ENCODE results near the gene PTTG1IP.
A peak's percentile ranks its signal among the peaks of the same experiment; 100 is the strongest.

Gene PTTG1IP

DNA sequence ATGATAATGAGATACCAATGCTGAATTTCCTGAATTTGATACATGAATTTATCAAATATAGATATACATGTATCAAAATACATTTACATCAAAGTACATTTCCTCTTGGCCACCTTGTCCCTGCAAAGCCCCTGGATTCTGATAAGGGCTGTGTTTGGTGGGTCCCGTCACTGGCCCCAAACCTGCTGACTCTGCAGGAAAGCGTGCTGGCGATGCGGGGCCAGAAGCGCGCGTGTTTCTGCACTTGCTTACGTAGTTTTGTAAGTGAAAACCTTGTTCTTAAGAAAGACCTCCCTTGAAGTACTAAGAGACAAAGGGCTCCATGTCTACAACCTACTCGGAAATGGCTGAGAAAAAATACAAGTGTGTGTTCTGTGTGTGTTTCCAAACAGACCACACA, 36.2 kb upstream of the PTTG1IP start:
- no peak for DNase-seq (ENCODE audit: low spot score)

DNA sequence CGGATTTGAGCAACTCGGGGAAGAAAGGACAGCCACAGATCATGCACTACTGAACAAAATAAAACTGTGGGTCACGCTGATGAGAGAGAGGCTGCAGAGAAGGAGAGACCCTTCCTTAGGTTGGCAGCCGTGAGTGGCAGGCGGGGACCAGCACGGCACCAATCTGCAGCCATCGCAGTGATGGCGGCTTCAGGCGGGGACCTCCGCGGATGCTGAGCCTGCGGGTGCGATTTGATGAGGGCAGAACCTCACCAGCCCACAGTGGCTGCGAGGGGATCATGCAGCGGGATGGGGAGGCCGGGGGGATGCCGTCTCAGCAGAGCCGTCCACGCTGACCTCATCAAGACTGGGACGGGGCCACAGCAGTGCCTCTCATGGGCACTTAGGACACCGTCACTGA, 35.4 kb upstream of the PTTG1IP start:
- no peak for DNase-seq (ENCODE audit: low spot score)

DNA sequence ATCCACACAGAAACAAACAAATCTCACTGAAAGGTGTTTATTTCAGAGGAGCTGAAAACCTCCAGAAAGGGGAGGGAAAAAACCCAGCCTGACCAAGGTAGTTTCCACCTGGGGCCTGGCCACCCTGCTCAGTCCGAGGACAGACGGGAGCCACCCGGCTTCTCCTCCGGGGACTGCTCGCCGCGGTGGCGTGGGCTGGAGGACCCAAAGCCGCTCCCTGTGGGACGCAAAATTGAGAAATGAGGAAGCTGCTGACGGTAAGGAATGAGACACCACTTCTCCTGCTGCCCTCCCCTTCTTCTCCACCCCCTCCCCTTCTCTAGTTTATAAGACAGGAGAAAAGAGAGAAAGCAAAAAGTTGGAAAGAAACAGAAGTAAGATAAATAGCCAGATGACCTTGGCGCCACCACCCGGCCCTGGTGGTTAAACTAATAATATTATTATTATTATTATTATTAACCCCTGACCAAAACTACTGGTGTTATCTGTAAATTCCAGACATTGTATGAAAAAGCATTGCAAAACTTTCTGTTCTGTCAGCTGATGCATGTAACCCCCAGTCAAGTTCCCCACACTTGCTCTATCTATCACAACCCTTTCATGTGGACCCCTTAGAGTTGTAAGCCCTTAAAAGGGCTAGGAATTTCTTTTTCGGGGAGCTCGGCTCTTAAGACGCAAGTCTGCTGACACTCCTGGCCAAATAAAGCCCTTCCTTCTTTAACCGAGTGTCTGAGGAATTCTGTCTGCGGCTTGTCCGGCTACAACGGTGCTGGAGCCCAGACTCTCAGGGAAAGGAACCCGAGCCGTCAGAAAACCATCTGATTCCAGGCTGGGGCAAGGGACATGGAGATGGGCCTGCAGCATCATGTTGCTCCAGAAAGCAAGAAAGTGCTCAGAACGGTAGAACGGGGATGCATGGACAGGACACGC, 34.7 kb upstream of the PTTG1IP start:
- peak; percentile 54 for DNase-seq (ENCODE audit: low spot score)

DNA sequence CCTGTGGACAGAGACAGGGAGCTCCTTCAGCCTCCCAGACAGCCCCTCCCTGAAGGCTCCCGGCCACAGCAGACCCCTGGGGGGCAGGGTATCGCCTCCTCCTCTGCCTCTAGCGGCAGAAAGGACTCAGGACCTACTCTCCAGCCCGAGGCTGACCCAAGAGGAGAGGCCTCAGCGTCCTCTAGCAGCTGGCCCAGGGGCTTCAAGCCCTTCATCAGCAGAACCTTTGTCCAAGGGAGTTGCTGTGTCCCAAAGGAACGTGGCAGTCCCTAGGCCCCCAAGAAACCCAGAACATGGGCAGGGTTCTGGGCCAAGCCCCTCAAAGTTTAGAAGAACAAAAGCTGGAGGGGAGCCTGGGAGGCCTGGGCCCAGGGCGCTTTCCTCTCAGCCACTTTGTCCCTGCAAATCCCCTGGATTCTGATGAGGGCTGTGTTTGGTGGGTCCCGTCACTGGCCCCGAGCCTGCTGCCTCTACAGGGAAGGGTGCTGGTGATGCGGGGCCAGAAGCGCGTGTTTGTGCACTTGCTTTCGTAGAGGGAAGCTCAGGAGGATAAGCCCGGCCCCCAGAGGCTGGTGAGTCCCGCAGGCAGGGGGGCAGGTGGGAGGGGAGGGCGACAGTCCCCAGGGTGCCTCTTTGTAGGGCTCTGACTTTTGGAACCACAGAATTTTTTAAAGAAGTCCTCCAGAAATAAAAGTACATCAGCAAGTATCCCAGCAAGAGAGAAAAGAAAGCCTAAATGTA, 33.9 kb upstream of the PTTG1IP start:
- no peak for DNase-seq (ENCODE audit: low spot score)

DNA sequence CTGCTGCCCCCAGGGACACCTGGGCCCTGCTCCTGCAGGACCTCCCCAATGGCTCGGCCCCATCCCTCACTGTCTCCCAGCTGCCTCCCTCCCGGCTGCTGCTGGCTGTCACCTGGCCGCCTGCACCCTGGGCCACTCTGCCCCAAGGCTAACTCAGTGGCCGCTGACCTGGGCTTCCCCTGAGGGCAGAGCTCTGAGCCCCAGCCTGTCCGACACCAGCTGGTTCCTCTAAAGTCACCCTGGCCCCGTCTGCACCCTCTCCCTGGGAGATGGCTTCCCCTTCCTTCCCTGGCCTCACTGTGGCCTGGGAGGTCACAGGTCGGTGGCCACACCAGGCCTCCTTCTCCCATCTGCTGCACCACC, 32.2 kb upstream of the PTTG1IP start:
- DNase-seq (ENCODE audit: low spot score) = no peak

DNA sequence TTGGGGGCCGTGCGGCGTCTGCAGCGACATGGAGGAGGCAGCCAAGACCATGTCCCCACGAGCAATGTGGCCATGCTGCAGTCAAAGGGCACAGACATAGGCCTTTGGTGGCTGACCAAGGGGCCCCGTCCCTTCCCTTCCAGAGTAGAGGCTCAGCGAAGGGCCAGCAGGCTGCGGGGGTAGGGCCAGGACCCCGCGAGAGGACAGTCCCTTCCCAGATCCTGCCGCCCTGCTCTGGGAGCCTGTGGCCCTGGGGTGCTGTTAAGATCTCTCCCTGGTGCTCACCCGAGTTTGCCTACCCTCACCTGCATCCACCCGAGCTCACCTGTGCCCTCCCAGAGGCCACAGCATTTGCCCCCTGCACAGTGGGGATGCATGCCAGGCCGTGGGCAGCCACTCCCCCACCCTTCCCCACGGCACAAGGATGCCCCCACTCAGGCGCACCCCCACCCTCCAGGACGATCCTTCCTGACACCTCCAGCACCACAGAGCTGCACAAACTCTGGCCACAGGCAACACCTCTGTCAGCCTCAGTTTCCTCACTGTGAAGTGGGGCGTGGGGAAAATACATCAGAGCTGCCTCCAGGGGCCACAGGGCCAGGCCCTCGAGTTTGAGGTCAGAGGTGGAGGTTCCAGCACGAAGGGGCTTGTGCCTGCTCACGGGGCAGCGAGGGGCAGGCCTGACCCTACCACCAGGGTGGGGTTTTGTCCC, 31.7 kb upstream of the PTTG1IP start:
- DNase-seq (ENCODE audit: low spot score) = no peak

DNA sequence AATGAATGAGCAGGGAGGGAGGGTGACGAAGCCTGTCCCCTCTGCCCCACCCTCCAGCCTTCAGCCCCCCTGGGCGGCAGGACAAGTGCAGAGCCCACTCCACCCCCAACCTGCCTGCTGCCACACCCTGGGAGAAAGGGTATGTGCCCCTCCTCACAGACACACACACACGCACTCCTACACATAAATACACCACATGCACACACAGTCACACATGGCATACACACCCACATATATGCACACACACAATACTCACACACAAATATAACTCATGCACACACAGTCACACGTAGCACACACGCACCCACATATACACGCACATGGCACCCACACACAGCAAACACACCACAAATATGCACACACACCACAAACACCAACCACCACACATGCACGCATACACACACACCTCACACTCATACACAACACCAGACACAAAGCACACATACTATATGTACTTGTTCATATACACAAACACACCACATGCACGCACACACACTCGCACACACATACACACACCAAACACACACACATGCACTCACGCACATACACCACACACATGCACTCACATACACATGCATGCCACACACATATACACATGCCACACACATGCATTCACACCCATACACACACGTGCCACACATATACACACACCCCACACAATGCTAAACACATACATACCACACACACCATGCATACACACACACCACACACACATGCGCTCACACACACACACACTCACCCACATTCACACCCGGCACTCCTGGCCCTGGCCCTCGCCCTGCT, 30.8 kb upstream of the PTTG1IP start:
- no peak for DNase-seq (ENCODE audit: low spot score)

DNA sequence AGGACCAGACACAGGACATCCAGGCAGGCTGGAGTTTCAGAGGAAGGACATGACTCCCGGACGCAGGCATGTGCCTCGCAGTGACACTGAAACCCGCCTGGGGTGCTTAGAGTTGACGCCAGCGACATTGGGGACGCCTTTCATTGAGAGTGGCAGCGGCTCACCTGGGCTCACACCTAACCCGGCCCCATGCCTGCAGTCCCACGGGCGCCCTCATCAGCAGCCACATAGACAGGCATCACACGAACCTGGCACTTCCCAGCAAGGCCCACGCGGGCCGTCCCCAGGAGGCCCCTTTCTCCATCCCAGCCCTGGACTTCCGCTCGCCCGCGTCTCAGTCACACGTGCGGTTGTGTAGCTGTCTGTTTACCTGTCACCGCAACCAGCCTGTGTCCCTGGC, 30.2 kb upstream of the PTTG1IP start:
- DNase-seq (ENCODE audit: low spot score) = no peak

DNA sequence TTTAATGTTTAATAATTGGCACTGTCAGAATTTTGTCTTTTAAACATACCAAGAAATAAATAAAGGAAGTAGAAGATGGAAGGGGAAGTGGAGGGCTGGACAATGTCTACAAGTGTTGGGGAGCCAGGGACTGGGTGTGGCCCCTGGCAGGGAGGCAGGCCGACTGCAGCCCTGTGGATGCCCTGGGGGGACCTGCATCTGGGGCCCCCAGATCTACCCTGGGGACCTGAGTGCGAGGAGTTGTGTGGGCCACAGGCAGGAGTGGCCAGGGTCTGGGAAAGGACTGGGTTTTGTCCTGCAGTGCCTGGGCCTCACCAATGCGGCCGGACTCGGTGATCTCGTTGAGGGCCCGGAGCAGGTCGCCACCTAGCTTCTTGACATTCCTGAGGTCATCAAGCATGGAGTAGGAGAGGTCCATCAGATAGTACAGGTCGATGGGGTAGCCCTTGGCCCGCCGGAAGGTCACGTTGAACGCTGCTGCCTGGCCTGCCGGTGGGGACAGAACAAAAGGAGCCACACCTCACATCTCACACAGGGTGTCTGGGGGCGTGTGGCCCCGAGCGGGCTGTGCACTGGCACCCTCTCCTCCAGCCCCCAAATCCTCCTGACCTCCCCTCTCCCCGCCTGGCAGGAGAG, 29.7 kb upstream of the PTTG1IP start:
- DNase-seq (ENCODE audit: low spot score) = no peak

DNA sequence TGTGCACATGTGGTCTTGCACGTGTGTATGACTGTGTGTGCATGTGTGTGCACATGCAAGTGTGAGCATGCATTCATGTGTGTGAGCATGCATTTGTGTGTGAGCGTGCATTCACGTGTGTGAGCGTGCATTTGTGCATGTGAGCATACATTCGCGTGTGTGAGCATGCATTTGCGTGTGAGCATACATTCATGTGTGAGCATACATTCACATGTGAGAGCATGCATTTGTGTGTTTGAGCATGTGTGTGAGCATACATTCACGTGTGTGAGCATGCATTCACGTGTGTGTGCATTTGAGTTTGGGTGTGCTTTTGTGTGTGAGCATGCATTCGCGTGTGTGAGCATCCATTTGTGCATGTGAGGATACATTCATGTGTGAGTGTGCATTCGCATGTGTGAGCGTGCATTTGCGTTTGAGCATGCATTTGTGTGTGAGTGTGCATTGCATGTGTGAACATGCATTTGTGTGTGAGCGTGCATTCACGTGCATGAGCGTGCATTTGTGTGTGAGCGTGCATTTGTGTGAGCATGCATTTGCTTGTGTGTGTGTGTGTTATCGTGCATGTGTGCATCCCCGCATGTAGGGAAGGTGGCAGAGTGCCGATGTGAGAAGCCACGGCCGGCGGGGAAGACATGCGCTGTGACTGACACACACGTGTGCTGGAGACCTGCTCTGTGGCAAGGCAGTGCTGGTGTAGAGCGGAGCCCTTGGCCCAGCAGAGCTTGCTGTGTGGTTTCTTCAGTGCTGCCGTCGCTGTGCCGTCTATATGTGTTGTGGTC, 29.0 kb upstream of the PTTG1IP start:
- DNase-seq (ENCODE audit: low spot score) = no peak

DNA sequence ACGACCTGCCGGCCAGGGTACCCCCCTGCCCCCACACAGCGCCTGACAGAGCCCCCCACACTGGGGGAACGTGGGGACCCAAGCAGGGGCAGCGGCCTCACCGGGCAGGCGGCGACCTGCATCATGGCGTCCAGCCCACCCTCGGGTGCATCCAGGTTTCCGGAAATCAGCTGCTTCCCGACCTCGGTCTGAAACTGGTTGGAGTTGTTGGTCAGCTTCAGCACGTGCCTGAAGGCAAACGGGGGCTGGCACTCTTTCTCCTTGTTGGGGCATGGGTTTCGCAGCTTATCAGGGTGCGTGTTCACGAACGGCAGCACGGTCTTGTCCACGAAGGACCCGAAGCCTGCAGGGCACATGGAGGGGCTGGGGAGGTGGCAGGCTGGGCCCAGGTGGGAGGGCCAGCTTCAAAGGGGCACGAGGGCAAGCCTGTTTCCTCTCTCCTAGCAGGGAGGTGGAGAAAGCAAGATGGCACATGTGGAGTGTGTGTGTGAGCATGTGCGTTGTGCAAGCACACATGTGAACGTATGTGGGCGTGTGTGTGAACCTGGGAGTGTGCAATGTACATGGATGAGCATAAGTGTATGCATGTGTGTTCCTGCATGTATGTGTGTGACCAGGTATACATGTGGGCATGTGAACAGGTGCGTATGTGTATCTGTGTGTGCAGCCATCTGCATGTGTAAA, 28.0 kb upstream of the PTTG1IP start:
- DNase-seq (ENCODE audit: low spot score) = no peak

DNA sequence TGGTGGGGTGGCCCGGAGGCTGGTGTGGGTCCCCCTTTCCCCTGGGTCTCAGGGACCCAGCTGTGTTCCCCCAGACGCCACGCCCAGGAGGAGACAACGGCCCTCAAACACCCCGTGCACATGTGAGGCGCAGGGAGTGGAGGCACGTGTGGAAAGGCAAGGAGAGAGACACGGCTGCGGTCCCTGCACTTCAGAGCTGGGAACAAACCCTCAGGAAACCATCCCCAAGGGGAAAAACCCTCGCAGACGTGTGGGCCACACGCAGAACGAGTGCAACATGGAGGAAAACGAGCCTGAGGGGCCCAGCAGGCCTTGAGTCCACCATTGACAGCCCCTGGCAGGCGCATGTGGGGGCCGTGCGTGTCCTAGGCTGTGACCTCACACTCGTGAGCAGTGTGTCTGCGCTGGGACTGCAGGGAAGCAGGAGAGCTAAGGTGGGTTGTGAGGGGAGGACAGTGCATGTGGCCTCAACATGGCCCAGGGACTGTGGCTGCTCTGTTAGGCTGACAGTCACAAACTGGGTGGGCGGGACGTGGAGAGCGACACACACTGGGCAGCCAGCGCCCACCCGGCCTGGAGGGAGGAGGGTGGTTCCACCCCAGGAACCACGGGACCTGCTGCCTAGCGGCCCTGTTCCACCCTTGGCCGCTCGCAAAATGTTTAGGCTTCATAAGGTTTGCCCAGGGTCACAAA, 27.2 kb upstream of the PTTG1IP start:
- DNase-seq (ENCODE audit: low spot score) = no peak

DNA sequence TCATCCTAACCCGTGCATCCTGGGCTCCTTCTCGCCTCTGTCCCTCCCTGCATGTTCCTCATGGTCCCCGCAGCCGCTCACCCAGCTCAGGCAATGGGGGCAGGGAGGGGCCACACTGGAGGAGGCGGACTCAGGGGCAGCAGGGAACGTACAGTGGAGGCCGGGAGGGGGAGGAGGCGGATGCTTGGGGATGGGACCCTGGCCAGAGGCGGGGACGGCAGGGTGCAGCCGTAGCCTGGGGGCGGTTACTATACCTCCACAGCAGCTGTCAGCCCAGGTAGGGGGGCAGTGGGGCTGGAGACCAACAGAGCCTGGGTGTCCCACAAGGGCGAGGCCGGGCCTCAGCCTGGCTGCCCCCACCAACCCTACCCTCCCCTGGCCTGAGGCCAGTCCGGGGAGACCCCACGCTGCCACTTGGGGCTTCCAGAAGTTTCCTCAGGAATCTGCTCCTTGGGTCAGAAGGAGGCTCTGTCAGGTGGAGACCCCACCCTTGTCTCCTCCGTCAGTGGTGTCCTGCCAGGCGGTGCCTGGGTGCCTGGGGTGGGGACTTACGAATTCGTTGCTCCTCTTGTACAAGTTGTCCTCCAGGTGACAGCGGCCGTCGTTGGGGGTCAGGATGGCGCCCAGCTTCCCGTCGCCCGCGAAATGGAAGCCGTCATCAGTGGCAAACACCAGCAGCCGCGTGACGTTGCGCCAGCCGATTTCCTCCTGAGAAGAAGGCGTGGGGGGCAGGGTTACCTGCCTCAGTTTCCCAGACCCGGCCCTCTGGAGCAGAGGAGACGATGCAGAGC, 26.5 kb upstream of the PTTG1IP start:
- no peak for DNase-seq (ENCODE audit: low spot score)

DNA sequence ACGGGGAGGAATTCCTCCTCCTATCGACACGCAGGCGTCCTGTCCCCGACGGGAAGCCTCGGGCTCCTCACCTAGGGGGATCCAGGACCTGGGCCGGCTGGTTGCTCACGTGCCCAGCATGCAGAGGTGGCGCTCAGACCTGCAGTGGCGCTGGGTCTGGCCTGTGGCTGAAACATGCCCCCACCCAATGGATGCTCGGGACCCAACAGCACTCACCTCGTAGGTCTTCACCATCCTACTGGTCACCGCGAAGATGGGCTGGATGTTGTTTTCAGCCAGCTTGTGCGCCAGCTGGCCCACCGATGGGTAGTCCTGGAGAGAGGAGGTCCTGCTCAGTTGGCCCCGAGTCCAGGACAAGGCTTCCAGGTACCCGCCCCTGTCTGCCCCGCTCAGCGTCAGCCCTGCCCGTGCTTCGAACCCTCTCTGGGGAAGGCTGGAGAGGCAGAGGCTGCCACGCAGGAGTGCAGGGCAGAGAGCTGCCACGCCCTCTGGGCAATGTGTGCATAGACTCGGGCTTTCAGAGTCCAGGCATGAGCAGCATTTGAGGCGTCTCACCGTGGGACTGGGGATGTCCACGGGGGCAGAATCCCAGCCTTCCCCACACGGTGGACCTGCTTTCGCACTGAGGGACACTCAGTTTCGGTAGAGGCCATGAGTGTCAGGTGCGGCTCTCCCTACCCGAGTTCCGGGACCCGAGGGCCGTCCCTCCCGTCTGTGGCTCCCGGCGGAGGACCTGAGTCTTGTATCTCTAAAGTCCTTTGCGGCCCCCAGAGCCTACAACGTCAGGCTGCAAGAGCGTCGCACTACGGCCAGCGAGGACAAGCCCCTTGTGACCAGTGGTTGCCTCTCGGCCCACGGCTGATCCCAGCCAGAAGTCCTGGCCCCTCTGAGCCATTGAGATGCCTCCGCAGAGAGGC, 25.6 kb upstream of the PTTG1IP start:
- no peak for DNase-seq (ENCODE audit: low spot score)

DNA sequence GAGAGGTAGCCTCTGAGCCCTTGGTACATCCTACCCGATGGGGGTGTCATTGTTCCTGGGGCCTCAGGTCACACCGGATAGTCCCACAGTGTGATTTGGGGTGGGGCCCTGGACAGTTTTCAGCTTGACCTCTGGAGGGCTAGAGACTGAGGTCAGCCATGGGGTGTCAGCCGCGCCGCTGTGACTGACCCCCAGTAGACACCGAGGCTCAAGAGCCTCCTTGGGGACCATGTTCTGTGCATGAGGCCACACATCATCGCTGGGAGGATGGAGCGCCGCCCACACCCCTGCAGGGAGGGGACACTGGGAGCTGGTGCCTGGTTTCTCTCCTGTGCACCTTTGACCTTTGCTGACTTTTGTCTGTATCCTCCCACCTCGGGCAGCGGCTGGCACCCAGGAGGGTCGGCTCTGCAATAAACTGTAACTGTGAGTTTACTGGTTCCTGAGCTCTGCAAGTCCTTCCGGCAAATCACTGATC, 24.6 kb upstream of the PTTG1IP start:
- DNase-seq (ENCODE audit: low spot score) = no peak

DNA sequence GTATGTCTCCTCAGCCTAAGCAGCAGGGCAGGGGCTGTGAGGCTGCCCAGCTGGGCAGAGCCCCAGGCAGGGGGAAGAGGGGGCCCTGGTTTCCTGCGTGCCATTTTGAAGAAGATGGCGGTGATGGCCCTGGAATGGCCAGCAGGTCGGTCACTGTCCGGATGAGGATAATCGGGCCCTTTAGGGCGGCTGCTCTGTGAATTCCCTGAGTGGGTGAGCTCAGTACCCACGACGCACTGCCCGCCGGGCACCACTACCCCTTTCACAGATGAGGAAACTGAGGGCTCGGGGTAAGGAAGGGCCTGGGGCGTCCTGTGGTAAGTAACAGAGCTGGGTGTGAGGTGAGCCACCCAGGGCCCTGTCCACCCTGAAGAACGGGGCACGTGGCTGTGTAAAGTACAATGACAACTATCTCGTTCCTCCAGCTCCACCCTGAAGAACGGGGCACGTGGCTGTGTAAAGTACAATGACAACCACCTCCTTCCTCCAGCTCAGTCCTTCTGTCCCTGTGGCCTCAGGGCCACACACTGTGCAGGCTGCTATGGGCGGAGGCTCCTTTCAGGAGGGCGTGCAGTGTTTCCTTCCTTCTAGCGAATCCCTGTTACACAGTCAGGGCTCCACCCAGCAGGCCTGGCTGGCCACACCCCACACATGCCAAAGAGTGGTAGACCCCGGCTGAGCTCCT, 24.0 kb upstream of the PTTG1IP start:
- DNase-seq (ENCODE audit: low spot score) = no peak
